HL-60 (cell line): ENCODE measurements around the gene HNRNPL.

ENCODE experiments used
- CTCF ChIP-seq: IDR thresholded peaks from one replicate; pipeline ENCODE4 v1.5.1; 2011; ENCODE audit warnings: low read length, control low read depth, inconsistent platforms; ENCODE audit not compliant: insufficient read depth
- GABPA ChIP-seq: IDR thresholded peaks from 2 replicates; pipeline ENCODE4 v1.6.1; 2012; ENCODE audit warnings: low read depth
- POLR2AphosphoS5 ChIP-seq: IDR thresholded peaks from 2 replicates; pipeline ENCODE4 v1.6.1; 2012; ENCODE audit warnings: low read depth
- REST ChIP-seq: IDR thresholded peaks from 2 replicates; pipeline ENCODE4 v1.6.1; 2012; ENCODE audit warnings: low read depth; ENCODE audit not compliant: insufficient replicate concordance
- SPI1 ChIP-seq: IDR thresholded peaks from 2 replicates; pipeline ENCODE4 v1.6.1; 2012; ENCODE audit warnings: low read depth, mild to moderate bottlenecking, borderline replicate concordance

GRCh38 chr19:38817081-38817480 is 32.7 kb downstream of the HNRNPL start:
- no peak for TF ChIP-seq CTCF
- no peak for TF ChIP-seq REST
- TF ChIP-seq GABPA: no peak
- TF ChIP-seq POLR2AphosphoS5: no peak
- no peak for TF ChIP-seq SPI1
